ENCODE results near the gene C20orf202.
"Not testable (repeated sequence)": the region's sequence is repeated elsewhere in the genome, so short reads cannot be mapped to it uniquely, and the experiment has no call there.

The C20orf202 gene

GRCh38 chr20:1240549-1240948, 37.3 kb downstream of the C20orf202 start:
- H3K4me3 ChIP-seq (ENCODE audit: low read depth, low read length), result no peak overlapping the region
- H3K9ac ChIP-seq (ENCODE audit: low read depth, low read length), result no peak overlapping the region
- H3K36me3 ChIP-seq (ENCODE audit: control insufficient read depth, insufficient read depth, low read length), result no peaks in the 10 kb centered on the region
- H3K27me3 ChIP-seq (ENCODE audit: control insufficient read depth, insufficient read depth, low read length), result no peaks in the 10 kb centered on the region
- H3K4me1 ChIP-seq (ENCODE audit: control insufficient read depth, insufficient read depth, low read length), result no peaks in the 10 kb centered on the region
- no peaks in the 10 kb centered on the region for H3K9me3 ChIP-seq (ENCODE audit: control insufficient read depth, insufficient read depth, low read length)

- Histone ChIP-seq H3K9me3 (ENCODE audit: control insufficient read depth, insufficient read depth, low read length) (no peaks in the 10 kb centered on the region), H3K4me1 (ENCODE audit: control insufficient read depth, insufficient read depth, low read length) (no peaks in the 10 kb centered on the region), H3K4me3 (ENCODE audit: low read depth, low read length) (no peak overlapping the region), H3K9ac (ENCODE audit: low read depth, low read length) (no peak overlapping the region), H3K27me3 (ENCODE audit: control insufficient read depth, insufficient read depth, low read length) (no peaks in the 10 kb centered on the region), H3K36me3 (ENCODE audit: control insufficient read depth, insufficient read depth, low read length) (no peaks in the 10 kb centered on the region)
Measured at GRCh38 chr20:1241456-1241855, 38.2 kb downstream of the C20orf202 start.

DNA sequence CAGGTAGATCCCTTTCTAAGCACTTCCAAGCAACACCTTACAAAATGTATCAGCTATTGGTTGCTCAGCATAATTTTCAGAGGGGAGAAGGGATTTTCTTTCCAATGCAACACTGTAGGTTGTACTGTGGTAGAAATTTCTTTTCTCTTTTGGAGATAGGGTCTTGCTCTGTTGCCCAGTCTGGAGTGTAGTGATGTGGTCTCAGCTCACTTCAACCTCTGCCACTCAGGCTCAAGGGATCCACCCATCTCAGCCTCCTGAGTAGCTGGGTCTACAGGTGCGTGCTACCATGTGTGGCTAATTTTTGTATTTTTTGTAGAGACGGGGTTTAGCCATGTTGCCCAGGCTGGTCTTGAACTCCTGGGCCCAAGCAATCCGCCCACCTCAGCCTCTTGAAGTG, 38.8 kb downstream of the C20orf202 start:
- no peaks in the 10 kb centered on the region for H3K27me3 ChIP-seq (ENCODE audit: control insufficient read depth, insufficient read depth, low read length)
- no peaks in the 10 kb centered on the region for H3K36me3 ChIP-seq (ENCODE audit: control insufficient read depth, insufficient read depth, low read length)
- no peaks in the 10 kb centered on the region for H3K9me3 ChIP-seq (ENCODE audit: control insufficient read depth, insufficient read depth, low read length)
- no peaks in the 10 kb centered on the region for H3K4me1 ChIP-seq (ENCODE audit: control insufficient read depth, insufficient read depth, low read length)
- H3K4me3 ChIP-seq (ENCODE audit: low read depth, low read length), result no peak overlapping the region
- no peak overlapping the region for H3K9ac ChIP-seq (ENCODE audit: low read depth, low read length)

- Histone ChIP-seq H3K9me3 (ENCODE audit: control insufficient read depth, insufficient read depth, low read length) (no peaks in the 10 kb centered on the region), H3K36me3 (ENCODE audit: control insufficient read depth, insufficient read depth, low read length) (no peaks in the 10 kb centered on the region), H3K4me3 (ENCODE audit: low read depth, low read length) (no peak overlapping the region), H3K27me3 (ENCODE audit: control insufficient read depth, insufficient read depth, low read length) (no peaks in the 10 kb centered on the region), H3K4me1 (ENCODE audit: control insufficient read depth, insufficient read depth, low read length) (no peaks in the 10 kb centered on the region), H3K9ac (ENCODE audit: low read depth, low read length) (no peak overlapping the region)
Measured at GRCh38 chr20:1242530-1242929, 39.3 kb downstream of the C20orf202 start.

- Histone ChIP-seq H3K9ac (ENCODE audit: low read depth, low read length) (no peak overlapping the region), H3K36me3 (ENCODE audit: control insufficient read depth, insufficient read depth, low read length) (no peaks in the 10 kb centered on the region), H3K4me3 (ENCODE audit: low read depth, low read length) (no peak overlapping the region), H3K9me3 (ENCODE audit: control insufficient read depth, insufficient read depth, low read length) (no peaks in the 10 kb centered on the region), H3K4me1 (ENCODE audit: control insufficient read depth, insufficient read depth, low read length) (no peaks in the 10 kb centered on the region), H3K27me3 (ENCODE audit: control insufficient read depth, insufficient read depth, low read length) (no peaks in the 10 kb centered on the region)
Measured at GRCh38 chr20:1245578-1245977, 42.3 kb downstream of the C20orf202 start.

DNA sequence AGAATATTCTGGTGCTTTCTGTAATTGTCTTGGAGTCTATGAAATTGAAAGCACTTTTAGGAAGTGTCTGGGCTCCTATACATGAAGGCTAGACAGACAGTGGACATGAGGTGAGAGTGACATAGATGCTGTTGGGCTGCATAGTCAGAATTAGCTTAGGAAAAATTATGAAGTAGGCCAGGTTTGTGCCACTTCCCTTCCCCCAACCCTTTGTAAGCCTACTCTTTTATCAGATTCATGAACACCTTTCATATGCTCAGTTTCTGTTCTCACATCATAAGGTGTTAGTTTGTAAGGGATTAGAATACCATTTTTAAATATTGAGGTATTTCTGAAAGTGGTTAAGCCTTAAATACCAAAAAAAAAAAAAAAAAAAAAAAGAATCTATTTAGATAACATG, 44.4 kb downstream of the C20orf202 start:
- no peaks in the 10 kb centered on the region for H3K9me3 ChIP-seq (ENCODE audit: control insufficient read depth, insufficient read depth, low read length)
- no peaks in the 10 kb centered on the region for H3K27me3 ChIP-seq (ENCODE audit: control insufficient read depth, insufficient read depth, low read length)
- H3K36me3 ChIP-seq (ENCODE audit: control insufficient read depth, insufficient read depth, low read length), result no peaks in the 10 kb centered on the region
- H3K9ac ChIP-seq (ENCODE audit: low read depth, low read length), result no peak overlapping the region
- H3K4me1 ChIP-seq (ENCODE audit: control insufficient read depth, insufficient read depth, low read length), result no peaks in the 10 kb centered on the region
- H3K4me3 ChIP-seq (ENCODE audit: low read depth, low read length), result no peak overlapping the region

DNA sequence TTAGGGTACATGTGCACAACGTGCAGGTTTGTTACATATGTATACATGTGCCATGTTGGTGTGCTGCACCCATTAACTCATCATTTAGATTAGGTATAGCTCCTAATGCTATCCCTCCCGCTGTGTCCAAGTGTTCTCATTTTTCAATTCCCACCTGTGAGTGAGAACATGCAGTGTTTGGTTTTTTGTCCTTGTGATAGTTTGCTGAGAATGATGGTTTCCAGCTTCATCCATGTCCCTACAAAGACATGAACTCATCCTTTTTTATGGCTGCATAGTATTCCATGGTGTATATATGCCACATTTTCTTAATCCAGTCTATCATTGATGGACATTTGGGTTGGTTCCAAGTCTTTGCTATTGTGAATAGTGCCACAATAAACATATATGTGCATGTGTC, 47.0 kb downstream of the C20orf202 start:
- H3K9ac ChIP-seq (ENCODE audit: low read depth, low read length); H3K9me3 ChIP-seq (ENCODE audit: control insufficient read depth, insufficient read depth, low read length); H3K4me3 ChIP-seq (ENCODE audit: low read depth, low read length): not testable (repeated sequence)

GRCh38 chr20:1252416-1252815, 49.2 kb downstream of the C20orf202 start:
- Histone ChIP-seq H3K4me3 (ENCODE audit: low read depth, low read length) (no peak overlapping the region), H3K9me3 (ENCODE audit: control insufficient read depth, insufficient read depth, low read length) (no peaks in the 10 kb centered on the region), H3K27me3 (ENCODE audit: control insufficient read depth, insufficient read depth, low read length) (no peaks in the 10 kb centered on the region), H3K9ac (ENCODE audit: low read depth, low read length) (no peak overlapping the region), H3K4me1 (ENCODE audit: control insufficient read depth, insufficient read depth, low read length) (no peaks in the 10 kb centered on the region), H3K36me3 (ENCODE audit: control insufficient read depth, insufficient read depth, low read length) (no peaks in the 10 kb centered on the region)

More for the DNA sequence above, 47.0 kb downstream of the C20orf202 start:
- H3K4me1 ChIP-seq (ENCODE audit: control insufficient read depth, insufficient read depth, low read length); H3K27me3 ChIP-seq (ENCODE audit: control insufficient read depth, insufficient read depth, low read length); H3K36me3 ChIP-seq (ENCODE audit: control insufficient read depth, insufficient read depth, low read length): not testable (repeated sequence)

DNA sequence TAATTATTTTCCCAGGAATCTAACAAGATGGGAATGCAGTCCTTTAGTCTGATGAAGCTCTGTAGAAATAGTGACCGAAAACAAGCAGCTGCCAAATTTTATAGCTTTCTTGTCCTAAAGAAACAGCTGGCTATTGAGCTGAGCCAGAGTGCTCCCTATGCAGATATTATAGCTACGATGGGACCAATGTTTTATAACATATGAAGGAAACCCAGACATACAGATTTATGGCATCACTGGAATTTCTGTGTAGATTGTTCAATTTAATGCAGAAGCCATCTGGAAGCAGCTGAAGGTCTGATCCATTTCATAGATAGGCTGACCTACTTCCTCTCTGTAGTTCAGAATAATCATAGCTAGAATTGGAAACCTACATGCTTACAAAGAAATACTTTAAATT, 51.0 kb downstream of the C20orf202 start:
- Histone ChIP-seq H3K27me3 (ENCODE audit: control insufficient read depth, insufficient read depth, low read length) (no peaks in the 10 kb centered on the region), H3K9ac (ENCODE audit: low read depth, low read length) (no peak overlapping the region), H3K9me3 (ENCODE audit: control insufficient read depth, insufficient read depth, low read length) (no peaks in the 10 kb centered on the region), H3K4me1 (ENCODE audit: control insufficient read depth, insufficient read depth, low read length) (no peaks in the 10 kb centered on the region), H3K36me3 (ENCODE audit: control insufficient read depth, insufficient read depth, low read length) (no peaks in the 10 kb centered on the region), H3K4me3 (ENCODE audit: low read depth, low read length) (no peak overlapping the region)

DNA sequence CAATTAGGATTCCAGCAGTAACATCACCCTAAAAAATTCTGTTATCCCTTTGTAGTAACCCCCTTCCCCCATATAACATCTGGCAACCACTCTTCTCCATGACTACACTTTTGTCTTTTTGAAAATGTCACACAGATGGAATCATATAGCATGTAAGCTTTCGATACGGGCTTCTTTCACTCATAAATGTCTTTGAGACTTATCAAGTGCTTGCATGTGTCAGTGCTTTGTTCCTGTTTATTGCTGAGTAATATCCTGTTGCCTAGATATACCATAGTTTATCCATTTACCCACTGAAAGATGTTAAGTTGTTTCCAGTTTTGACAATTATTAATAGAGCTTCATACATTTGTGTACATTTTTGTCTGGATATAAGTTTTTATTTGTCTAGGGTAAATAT, 52.4 kb downstream of the C20orf202 start:
- Histone ChIP-seq H3K9me3 (ENCODE audit: control insufficient read depth, insufficient read depth, low read length) (no peaks in the 10 kb centered on the region), H3K9ac (ENCODE audit: low read depth, low read length) (no peak overlapping the region), H3K36me3 (ENCODE audit: control insufficient read depth, insufficient read depth, low read length) (no peaks in the 10 kb centered on the region), H3K4me3 (ENCODE audit: low read depth, low read length) (no peak overlapping the region), H3K27me3 (ENCODE audit: control insufficient read depth, insufficient read depth, low read length) (no peaks in the 10 kb centered on the region), H3K4me1 (ENCODE audit: control insufficient read depth, insufficient read depth, low read length) (no peaks in the 10 kb centered on the region)

All from iPS-15b (cell line).